Measurements from ENCODE around the gene NEK2. TPM values are rescaled to one million over a fixed set of nuclear protein-coding genes. Genes with fewer than 3 reads are reported as not detected.
A peak's percentile ranks its signal among the peaks of the same experiment; 100 is the strongest.

The NEK2 gene
- total and polyA plus RNA-seq, 8 donors: 1.3 to 30.4 (median 15.4) TPM

- Histone ChIP-seq H3K4me1 (peaks cover 0 to 5% of the 10 kb centered on the region in 2 donors), H3K27me3 (no peaks in the 10 kb centered on the region), H3K4me3 (no peak overlapping the region), H3K36me3 (no peaks in the 10 kb centered on the region), H3K27ac (no peak overlapping the region), H3K9me3 (no peaks in the 10 kb centered on the region)
- ATAC-seq (no peak), DNase-seq (no peak)
- no peak for TF ChIP-seq CTCF (IDR thresholded peaks at IDR 0.05)
- intact Hi-C loops (cut with DNase I): loop anchor here (2.0 to 10.0 kb wide), 3 partner anchors 75 to 139 kb away; partner anchors contain the start of gene SLC30A1 (in 2 of the 2)
Observed at GRCh38 chr1:211653959-211654496, 21.4 kb downstream of the NEK2 start.

- Histone ChIP-seq H3K4me1 (peaks cover 0 to 5% of the 10 kb centered on the region in 2 donors), H3K36me3 (no peaks in the 10 kb centered on the region), H3K9me3 (no peaks in the 10 kb centered on the region), H3K4me3 (no peak overlapping the region), H3K27ac (no peak overlapping the region), H3K27me3 (no peaks in the 10 kb centered on the region)
- no peak for DNase-seq
- no peak for TF ChIP-seq CTCF (IDR thresholded peaks at IDR 0.05)
- intact Hi-C loops (cut with DNase I): loop anchor here (10.0 kb wide), 2 partner anchors 78 to 138 kb away; partner anchors contain the start of gene SLC30A1 (in 1 of the 2)
- no peak for ATAC-seq
Observed at GRCh38 chr1:211653293-211653692, 22.1 kb downstream of the NEK2 start.

GRCh38 chr1:211652371-211652770 is 23.1 kb downstream of the NEK2 start:
- no peaks in the 10 kb centered on the region for H3K27me3 ChIP-seq
- no peak for ATAC-seq
- H3K4me3 ChIP-seq: no peak overlapping the region
- no peaks in the 10 kb centered on the region for H3K9me3 ChIP-seq
- DNase-seq: no peak
- no peak for TF ChIP-seq CTCF (IDR thresholded peaks at IDR 0.05)
- no peak overlapping the region for H3K27ac ChIP-seq
- no peaks in the 10 kb centered on the region for H3K36me3 ChIP-seq
- H3K4me1 ChIP-seq: peaks cover 0 to 5% of the 10 kb centered on the region in 2 donors
- intact Hi-C loops (cut with DNase I): loop anchor here (10.0 kb wide), 2 partner anchors 78 to 138 kb away; partner anchors contain the start of gene SLC30A1 (in 1 of the 2)

- H3K36me3 ChIP-seq: no peaks in the 10 kb centered on the region
- peaks cover 0 to 5% of the 10 kb centered on the region in 2 donors for H3K4me1 ChIP-seq
- intact Hi-C loops (cut with DNase I): loop anchor here (10.0 kb wide), 2 partner anchors 76 to 136 kb away; partner anchors contain the start of gene SLC30A1 (in 1 of the 2)
- H3K27ac ChIP-seq: no peak overlapping the region
- no peaks in the 10 kb centered on the region for H3K27me3 ChIP-seq
- no peak overlapping the region for H3K4me3 ChIP-seq
- DNase-seq (no peak), ATAC-seq (no peak)
- no peak for TF ChIP-seq CTCF (IDR thresholded peaks at IDR 0.05)
- no peaks in the 10 kb centered on the region for H3K9me3 ChIP-seq
Observed at GRCh38 chr1:211650904-211651303, 24.5 kb downstream of the NEK2 start.

- peak; percentile 21 to 45 for TF ChIP-seq CTCF (IDR thresholded peaks at IDR 0.05)
- peak; percentile 90 for ATAC-seq
- H3K27ac ChIP-seq: no peak overlapping the region
- no peaks in the 10 kb centered on the region for H3K36me3 ChIP-seq
- intact Hi-C loops (cut with DNase I): no loop called here
- no peaks in the 10 kb centered on the region for H3K4me1 ChIP-seq
- no peaks in the 10 kb centered on the region for H3K27me3 ChIP-seq
- peak in 1 of 4 donors; percentile 65 for DNase-seq
- no peaks in the 10 kb centered on the region for H3K9me3 ChIP-seq
- H3K4me3 ChIP-seq: no peak overlapping the region
Observed at GRCh38 chr1:211648980-211649934, 26.2 kb downstream of the NEK2 start.
